Measurements from ENCODE around the gene UQCRFS1. TPM values are rescaled to one million over a fixed set of nuclear protein-coding genes. Genes with fewer than 3 reads are reported as not detected.

Gene UQCRFS1
- polyA plus RNA-seq, 1 of the 3 experiments (the other 2 are of a cell fraction): 36.7 TPM

GRCh38 chr19:29245215-29245614 lies 32.3 kb upstream of the UQCRFS1 start:
- POLR2A ChIA-PET: no interaction called here
- no peak for DNase-seq
- 20% methylated on average over 6 of the region's 6 CpGs for WGBS (ENCODE audit: low lambda C conversion rate)

More at GRCh38 chr19:29245215-29245614, 32.3 kb upstream of the UQCRFS1 start:
- CTCF ChIA-PET: interaction anchor here (1.6 kb wide), 1 partner anchor 18 kb away, joined by 8 read pairs; no protein-coding TSS in a partner anchor
- no peaks in the 10 kb centered on the region for H4K20me1 ChIP-seq (ENCODE audit: insufficient read depth)
- TF ChIP-seq REST (IDR thresholded peaks at IDR 0.05; ENCODE audit: low read depth, low read length) (no peak), FOSL2 (IDR thresholded peaks at IDR 0.05; ENCODE audit: borderline replicate concordance, low read depth) (no peak), PBX3 (IDR thresholded peaks at IDR 0.05) (no peak), CTCF (IDR thresholded peaks at IDR 0.05) (no peak), RXRA (IDR thresholded peaks at IDR 0.05; ENCODE audit: borderline replicate concordance, low read depth) (no peak), NRF1 (IDR thresholded peaks at IDR 0.05; ENCODE audit: low read depth, low read length) (no peak), MXI1 (IDR thresholded peaks at IDR 0.05; ENCODE audit: low read depth, low read length) (no peak), EZH2phosphoT487 (IDR thresholded peaks at IDR 0.05; ENCODE audit: borderline replicate concordance, low read depth) (no peak), JUND (IDR thresholded peaks at IDR 0.05) (no peak), IRF3 (IDR thresholded peaks at IDR 0.05; ENCODE audit: low read depth, low read length) (no peak), NFIC (IDR thresholded peaks at IDR 0.05; ENCODE audit: borderline replicate concordance) (no peak), ELF1 (IDR thresholded peaks at IDR 0.05) (no peak), SMC3 (IDR thresholded peaks at IDR 0.05; ENCODE audit: low read depth, low read length) (no peak), TEAD4 (IDR thresholded peaks at IDR 0.05; ENCODE audit: borderline replicate concordance, insufficient read depth) (no peak), SIN3A (IDR thresholded peaks at IDR 0.05; ENCODE audit: borderline replicate concordance, low read depth, low read length) (no peak), ZBTB33 (IDR thresholded peaks at IDR 0.05; ENCODE audit: borderline replicate concordance, low read depth) (no peak), YY1 (IDR thresholded peaks at IDR 0.05; ENCODE audit: low read depth) (no peak), RFX5 (IDR thresholded peaks at IDR 0.05; ENCODE audit: low read length) (no peak)
- H3K9ac ChIP-seq: no peak overlapping the region
- no peaks in the 10 kb centered on the region for H3F3A ChIP-seq (replicated peaks; ENCODE audit: insufficient read depth)
- H2AFZ ChIP-seq (ENCODE audit: low read depth): no peak overlapping the region
- peaks cover 0 to 12% of the 10 kb centered on the region in 2 experiments; a peak in 2 of 4 replicates for H3K4me1 ChIP-seq (ENCODE audit: control insufficient read depth in 1 of 2, insufficient read depth in 2 of 2, low read depth in 1 of 2, low read length in 1 of 2)
- no peak overlapping the region for H3K27ac ChIP-seq (ENCODE audit: low read depth in 2 of 2, low read length in 1 of 2)
- H3K27me3 ChIP-seq (ENCODE audit: insufficient read depth): peaks cover 46% of the 10 kb centered on the region
- H3K4me3 ChIP-seq (ENCODE audit: low read depth in 2 of 2, low read length in 1 of 2): no peak overlapping the region
- no peaks in the 10 kb centered on the region for H3K79me2 ChIP-seq (ENCODE audit: insufficient read depth)
- H3K9me2 ChIP-seq: no peaks in the 10 kb centered on the region
- no peak overlapping the region for H3K4me2 ChIP-seq
- H3K36me3 ChIP-seq (replicated peaks in 1 of 2; ENCODE audit: control insufficient read depth in 1 of 2, insufficient read depth in 2 of 2, low read length in 1 of 2): no peaks in the 10 kb centered on the region
- no peaks in the 10 kb centered on the region for H3K9me3 ChIP-seq
